Epithelial cell of prostate (primary cell): ENCODE results near the gene ZNF638.

Source experiments
- DNase-seq: peaks from one replicate; pipeline ENCODE4 v3.0.0-alpha.2; 2011; ENCODE audit warnings: low read depth, low spot score
- H3K27ac ChIP-seq: fragments of 450-650 bp; 2 replicates; pipeline ENCODE4 v1.5.1; 2017; ENCODE audit warnings: mild to moderate bottlenecking

The ZNF638 gene

DNA sequence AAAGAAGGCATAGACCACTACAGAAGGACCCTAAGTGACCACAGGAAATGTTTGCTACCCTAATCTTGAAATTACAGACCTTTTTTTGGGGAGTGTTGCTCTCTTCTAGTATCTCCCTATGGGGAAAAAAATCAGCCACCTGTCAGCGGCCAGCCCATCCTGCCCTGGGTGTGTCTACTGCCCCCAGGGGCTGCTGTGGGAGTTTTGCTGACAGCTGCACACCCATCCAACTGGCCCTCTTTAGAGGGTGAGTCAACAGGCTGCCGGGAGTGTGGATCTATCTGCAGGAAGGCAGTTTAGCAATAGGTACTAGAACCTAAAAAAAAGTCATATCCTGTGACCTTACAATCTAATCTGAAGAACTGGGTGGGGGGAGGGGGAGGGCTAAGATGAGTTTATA is 121.0 kb downstream of the ZNF638 start:
- H3K27ac ChIP-seq, result peak overlapping the region; percentile 44
- peak; percentile 51 for DNase-seq

DNA sequence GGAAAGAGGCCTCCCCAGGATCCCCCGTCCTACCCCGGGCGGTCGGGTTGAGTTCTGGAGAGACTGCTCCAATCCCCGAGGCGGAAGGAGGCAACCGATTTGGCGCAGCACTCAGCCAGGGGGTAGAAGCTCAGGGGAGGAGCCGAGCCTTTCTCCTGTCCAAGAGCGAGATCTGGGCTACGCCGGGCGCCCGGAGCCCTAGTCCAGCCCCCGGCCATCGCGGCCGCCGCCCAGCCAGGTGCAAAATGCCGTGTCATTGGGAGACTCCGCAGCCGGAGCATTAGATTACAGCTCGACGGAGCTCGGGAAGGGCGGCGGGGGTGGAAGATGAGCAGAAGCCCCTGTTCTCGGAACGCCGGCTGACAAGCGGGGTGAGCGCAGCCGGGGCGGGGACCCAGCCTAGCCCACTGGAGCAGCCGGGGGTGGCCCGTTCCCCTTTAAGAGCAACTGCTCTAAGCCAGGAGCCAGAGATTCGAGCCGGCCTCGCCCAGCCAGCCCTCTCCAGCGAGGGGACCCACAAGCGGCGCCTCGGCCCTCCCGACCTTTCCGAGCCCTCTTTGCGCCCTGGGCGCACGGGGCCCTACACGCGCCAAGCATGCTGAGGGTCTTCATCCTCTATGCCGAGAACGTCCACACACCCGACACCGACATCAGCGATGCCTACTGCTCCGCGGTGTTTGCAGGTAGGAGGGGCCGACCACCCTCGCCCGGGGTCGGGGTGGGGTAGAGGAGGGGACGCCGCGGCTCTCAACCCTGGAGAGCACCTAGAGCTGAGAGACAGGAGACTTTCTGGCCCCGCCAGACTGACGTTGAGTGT is 122.0 kb downstream of the ZNF638 start, which contains the start of gene DYSF:
TSS of gene DYSF (plus strand) at position 158 of the 817 bp plus-strand sequence.
- H3K27ac ChIP-seq, result peak within 1 kb of the TSS; percentile 44
- no peak for DNase-seq

DNA sequence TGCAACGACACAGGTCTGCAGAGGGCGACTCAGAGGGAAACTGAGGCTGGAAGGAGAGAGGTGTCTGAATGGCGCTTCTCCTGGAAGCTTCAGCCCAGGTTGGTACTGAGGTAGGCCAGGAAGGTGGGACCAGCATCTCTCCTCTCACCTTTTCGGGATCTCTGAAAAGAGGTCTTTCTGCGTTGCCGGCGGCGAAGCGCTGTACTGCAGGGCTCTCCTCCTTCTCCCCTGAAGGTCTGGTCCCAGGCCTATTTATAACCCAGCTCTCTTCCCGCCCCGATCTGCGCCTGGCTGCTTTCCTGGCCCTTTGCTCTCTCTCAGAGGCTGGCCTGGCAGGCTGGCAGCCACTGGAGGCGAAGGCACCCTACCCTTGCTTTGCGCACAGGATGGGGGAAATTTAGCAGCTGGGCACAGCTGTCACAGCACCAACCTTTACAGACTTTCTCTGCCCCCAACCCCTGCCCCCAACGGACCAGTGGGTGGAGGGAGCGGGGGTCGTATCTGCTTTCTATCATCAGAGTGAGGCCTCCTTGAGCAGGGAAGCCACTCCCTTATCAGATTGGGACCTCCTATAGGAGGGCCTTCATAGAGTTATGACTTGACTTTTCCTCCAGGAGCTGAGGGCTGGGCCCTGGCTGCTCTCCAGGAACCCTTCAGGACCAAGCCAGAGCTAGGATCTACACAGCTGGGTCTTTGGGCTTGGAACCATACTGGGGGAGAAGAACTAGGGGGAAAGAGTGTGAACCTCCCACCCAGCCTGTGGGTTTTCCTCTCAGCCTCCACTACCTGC is 122.8 kb downstream of the ZNF638 start:
- no peak for DNase-seq
- H3K27ac ChIP-seq, result no peak overlapping the region

- no peak for DNase-seq
- no peak overlapping the region for H3K27ac ChIP-seq
Observed at GRCh38 chr2:71455011-71455740, 123.6 kb downstream of the ZNF638 start.

- DNase-seq, result no peak
- H3K27ac ChIP-seq, result no peak overlapping the region
Observed at GRCh38 chr2:71455741-71456569, 124.4 kb downstream of the ZNF638 start.

DNA sequence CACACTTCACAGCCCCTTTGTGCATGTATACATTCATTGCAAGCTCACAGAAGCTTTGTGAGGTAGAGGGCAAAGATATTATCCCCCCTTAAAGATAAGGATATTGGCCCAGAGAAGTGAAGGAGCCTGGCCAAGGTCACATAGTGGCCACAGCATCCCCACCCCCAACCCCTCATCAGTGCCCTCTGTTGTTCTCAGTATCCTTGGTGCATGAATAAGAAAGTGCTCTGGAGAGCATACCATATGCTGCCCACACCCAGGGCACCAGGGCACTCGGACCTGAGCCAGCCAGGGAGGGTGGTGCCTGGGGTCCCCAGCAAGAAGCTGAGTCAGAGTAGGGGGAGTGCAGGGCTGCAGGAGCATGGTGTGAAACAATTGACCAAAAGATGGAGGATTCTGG is 125.0 kb downstream of the ZNF638 start:
- no peak overlapping the region for H3K27ac ChIP-seq
- DNase-seq, result no peak

DNA sequence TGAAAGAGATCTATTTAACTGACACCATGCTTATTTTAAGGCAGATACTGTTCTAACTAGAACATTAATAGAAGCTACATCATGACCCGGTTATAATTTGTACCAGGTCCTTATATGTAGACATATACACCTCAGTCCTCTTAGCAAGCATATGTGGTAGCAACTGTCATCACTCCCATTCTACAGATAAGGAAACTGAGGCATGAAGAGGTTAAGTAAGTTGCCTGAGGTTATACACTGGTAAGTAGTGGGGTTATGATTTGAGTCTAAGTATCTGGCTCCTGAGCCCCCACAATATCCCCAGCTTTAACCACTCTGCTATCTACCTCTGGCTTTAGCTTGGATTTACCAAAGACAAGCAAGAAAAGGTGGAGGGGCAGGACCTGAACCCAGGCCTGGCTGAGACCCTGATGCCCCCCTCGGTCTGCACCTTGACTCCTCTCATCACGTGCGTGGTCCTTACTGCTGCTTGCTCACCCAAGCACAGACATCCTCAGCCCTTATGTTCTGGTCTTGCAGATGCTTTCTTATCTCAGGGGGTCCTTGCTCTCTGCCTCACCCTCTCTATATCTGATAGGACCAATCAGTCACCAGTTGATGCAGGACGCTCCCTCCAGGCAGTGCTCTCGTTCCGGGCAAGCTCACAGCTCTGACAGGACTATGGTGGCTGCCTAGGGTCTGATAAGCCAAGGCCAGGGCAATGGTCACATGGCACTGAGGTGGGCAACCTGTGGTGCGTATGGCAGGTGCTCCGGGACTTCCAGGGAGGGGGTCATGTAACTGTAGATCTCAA is 125.7 kb downstream of the ZNF638 start:
- DNase-seq, result no peak
- H3K27ac ChIP-seq, result no peak overlapping the region

GRCh38 chr2:71457923-71458322 is 126.3 kb downstream of the ZNF638 start:
- no peak overlapping the region for H3K27ac ChIP-seq
- no peak for DNase-seq

- DNase-seq, result no peak
- no peak overlapping the region for H3K27ac ChIP-seq
Observed at GRCh38 chr2:71458413-71459083, 127.0 kb downstream of the ZNF638 start.

DNA sequence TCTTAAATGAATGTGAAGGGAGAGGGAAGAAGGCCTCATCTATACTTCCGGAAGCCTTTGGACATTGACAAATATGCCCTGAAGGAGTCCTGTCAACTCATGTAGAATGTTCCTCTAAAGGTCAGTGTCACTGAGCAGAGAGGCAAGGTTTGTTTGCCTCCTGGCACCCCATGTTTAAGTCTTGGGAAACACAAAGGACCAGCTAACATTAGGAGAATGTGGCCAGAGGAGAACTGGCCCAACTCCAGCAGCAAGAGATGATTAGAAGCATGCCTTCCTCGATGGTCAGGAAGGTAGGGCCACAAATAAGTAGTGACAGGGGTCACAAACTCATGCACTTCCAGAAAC is 127.5 kb downstream of the ZNF638 start:
- H3K27ac ChIP-seq, result no peak overlapping the region

GRCh38 chr2:71460056-71460455 is 128.5 kb downstream of the ZNF638 start:
- H3K27ac ChIP-seq, result no peak overlapping the region
- DNase-seq, result no peak

More for the DNA sequence above, 127.5 kb downstream of the ZNF638 start:
- DNase-seq, result no peak

GRCh38 chr2:71460595-71461303 is 129.2 kb downstream of the ZNF638 start:
- H3K27ac ChIP-seq, result no peak overlapping the region
- DNase-seq, result no peak

DNA sequence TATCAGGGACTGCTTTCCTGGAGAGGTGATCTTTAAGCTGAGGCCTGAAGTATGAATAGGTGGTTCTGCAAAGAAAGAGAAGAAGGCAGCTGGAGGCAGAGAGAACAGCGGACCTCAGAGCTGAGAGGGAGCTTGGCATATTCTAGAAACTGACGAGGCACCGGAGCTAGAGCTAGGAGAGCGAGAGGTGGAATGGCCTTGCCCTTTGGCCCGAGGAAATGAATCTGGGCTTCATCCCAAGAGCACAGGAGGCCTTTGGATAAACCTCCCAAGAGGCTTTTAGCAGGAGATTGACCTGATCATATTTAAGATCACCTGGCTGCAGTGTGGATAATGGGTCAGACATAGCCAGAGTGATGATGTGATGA is 129.7 kb downstream of the ZNF638 start:
- no peak overlapping the region for H3K27ac ChIP-seq
- DNase-seq, result no peak

- H3K27ac ChIP-seq, result no peak overlapping the region
- no peak for DNase-seq
Observed at GRCh38 chr2:71462056-71462605, 130.5 kb downstream of the ZNF638 start.

GRCh38 chr2:71462641-71463341 is 131.2 kb downstream of the ZNF638 start:
- DNase-seq, result no peak
- no peak overlapping the region for H3K27ac ChIP-seq

- no peak overlapping the region for H3K27ac ChIP-seq
- no peak for DNase-seq
Observed at GRCh38 chr2:71463342-71463654, 131.7 kb downstream of the ZNF638 start.

- no peak for DNase-seq
- no peak overlapping the region for H3K27ac ChIP-seq
Observed at GRCh38 chr2:71464389-71464788, 132.8 kb downstream of the ZNF638 start.
